GM19463 (cell line): ENCODE data around the gene GALNT13.

Experiments
- ATAC-seq: cut with Tn5 transposase; IDR thresholded peaks from one replicate; pipeline ENCODE4 v1.9.1; 2021; ENCODE audit warnings: mild to moderate bottlenecking, moderate library complexity; ENCODE audit not compliant: unreplicated experiment

Gene GALNT13

GRCh38 chr2:154394600-154394999 lies 522.9 kb downstream of the GALNT13 start:
- ATAC-seq = no peak

- no peak for ATAC-seq
These were observed 529.0 kb downstream of the GALNT13 start for GRCh38 chr2:154400563-154401290.

- ATAC-seq = peak; percentile 50
These were observed 530.5 kb downstream of the GALNT13 start for GRCh38 chr2:154402213-154402612.

- no peak for ATAC-seq
These were observed 531.6 kb downstream of the GALNT13 start for GRCh38 chr2:154403242-154403790.

- no peak for ATAC-seq
These were observed 537.1 kb downstream of the GALNT13 start for GRCh38 chr2:154408786-154409185.

- ATAC-seq = no peak
These were observed 550.5 kb downstream of the GALNT13 start for GRCh38 chr2:154422251-154422650.

- no peak for ATAC-seq
These were observed 554.3 kb downstream of the GALNT13 start for GRCh38 chr2:154425994-154426393.

- no peak for ATAC-seq
These were observed 555.7 kb downstream of the GALNT13 start for GRCh38 chr2:154427453-154427852.

- ATAC-seq = no peak
These were observed 556.3 kb downstream of the GALNT13 start for GRCh38 chr2:154428022-154428421.

GRCh38 chr2:154433010-154433409 lies 561.3 kb downstream of the GALNT13 start:
- no peak for ATAC-seq

GRCh38 chr2:154437104-154437503 lies 565.4 kb downstream of the GALNT13 start:
- no peak for ATAC-seq

- ATAC-seq = no peak
These were observed 567.4 kb downstream of the GALNT13 start for GRCh38 chr2:154439156-154439555.

- no peak for ATAC-seq
These were observed 572.2 kb downstream of the GALNT13 start for GRCh38 chr2:154443919-154444318.

- ATAC-seq = no peak
These were observed 574.6 kb downstream of the GALNT13 start for GRCh38 chr2:154446324-154446723.

- ATAC-seq = no peak
These were observed 576.2 kb downstream of the GALNT13 start for GRCh38 chr2:154447727-154448418.

GRCh38 chr2:154449951-154450658 lies 578.4 kb downstream of the GALNT13 start:
- ATAC-seq = no peak

- ATAC-seq = no peak
These were observed 580.7 kb downstream of the GALNT13 start for GRCh38 chr2:154452471-154452870.

GRCh38 chr2:154452906-154453493 lies 581.3 kb downstream of the GALNT13 start:
- peak; percentile 44 for ATAC-seq

GRCh38 chr2:154455166-154455565 lies 583.4 kb downstream of the GALNT13 start:
- ATAC-seq = no peak

GRCh38 chr2:154455866-154456265 lies 584.1 kb downstream of the GALNT13 start:
- no peak for ATAC-seq

- ATAC-seq = no peak
These were observed 585.6 kb downstream of the GALNT13 start for GRCh38 chr2:154457286-154457685.
